Prostate gland (tissue), 2 donors: Measurements from ENCODE around the gene BCL2L1.

Source experiments
- POLR2A ChIP-seq: fragments of 450-650 bp; IDR thresholded peaks from one replicate; pipeline ENCODE4 v1.6.1; 2016; ENCODE audit warnings: antibody characterized with exemption, mild to moderate bottlenecking
- TF ChIP-seq, protein P1 (sequence below), 4 experiments: fragments of 200-600 bp in 2 of 4; fragments of 450-650 bp in 2 of 4; sonication (generic) in 2 of 4; IDR thresholded peaks; 1 replicate in 3 of 4; 2 replicates in 1 of 4; pipeline ENCODE4 v1.5.1; 2016 to 2019; ENCODE audit warnings: antibody characterized with exemption in 4 of 4, mild to moderate bottlenecking in 2 of 4, moderate library complexity in 2 of 4

- TF ChIP-seq, protein P1, sequence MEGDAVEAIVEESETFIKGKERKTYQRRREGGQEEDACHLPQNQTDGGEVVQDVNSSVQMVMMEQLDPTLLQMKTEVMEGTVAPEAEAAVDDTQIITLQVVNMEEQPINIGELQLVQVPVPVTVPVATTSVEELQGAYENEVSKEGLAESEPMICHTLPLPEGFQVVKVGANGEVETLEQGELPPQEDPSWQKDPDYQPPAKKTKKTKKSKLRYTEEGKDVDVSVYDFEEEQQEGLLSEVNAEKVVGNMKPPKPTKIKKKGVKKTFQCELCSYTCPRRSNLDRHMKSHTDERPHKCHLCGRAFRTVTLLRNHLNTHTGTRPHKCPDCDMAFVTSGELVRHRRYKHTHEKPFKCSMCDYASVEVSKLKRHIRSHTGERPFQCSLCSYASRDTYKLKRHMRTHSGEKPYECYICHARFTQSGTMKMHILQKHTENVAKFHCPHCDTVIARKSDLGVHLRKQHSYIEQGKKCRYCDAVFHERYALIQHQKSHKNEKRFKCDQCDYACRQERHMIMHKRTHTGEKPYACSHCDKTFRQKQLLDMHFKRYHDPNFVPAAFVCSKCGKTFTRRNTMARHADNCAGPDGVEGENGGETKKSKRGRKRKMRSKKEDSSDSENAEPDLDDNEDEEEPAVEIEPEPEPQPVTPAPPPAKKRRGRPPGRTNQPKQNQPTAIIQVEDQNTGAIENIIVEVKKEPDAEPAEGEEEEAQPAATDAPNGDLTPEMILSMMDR (IDR thresholded peaks at IDR 0.05): no peak
- no peak for TF ChIP-seq POLR2A
Measured at GRCh38 chr20:31717478-31718201, 5.0 kb downstream of the BCL2L1 start.
